HFF-Myc (cell line): ENCODE measurements around the gene STAC.
A peak's percentile ranks its signal among the peaks of the same experiment; 100 is the strongest.

ENCODE experiments used
- DNase-seq: peaks from one replicate; pipeline ENCODE4 v3.0.0-alpha.2; 2011; ENCODE audit warnings: low read depth; ENCODE audit errors: extremely low read depth
- H3K4me3 ChIP-seq: replicated peaks from 2 replicates; pipeline ENCODE4 v1.5.1; 2011; ENCODE audit warnings: low read depth, mild to moderate bottlenecking, control low read depth, low read length
- CTCF ChIP-seq: IDR thresholded peaks from 2 replicates; pipeline ENCODE4 v1.5.1; 2012; ENCODE audit warnings: mild to moderate bottlenecking, low read depth, low read length, control low read depth; ENCODE audit errors: missing control alignments

Gene STAC

DNA sequence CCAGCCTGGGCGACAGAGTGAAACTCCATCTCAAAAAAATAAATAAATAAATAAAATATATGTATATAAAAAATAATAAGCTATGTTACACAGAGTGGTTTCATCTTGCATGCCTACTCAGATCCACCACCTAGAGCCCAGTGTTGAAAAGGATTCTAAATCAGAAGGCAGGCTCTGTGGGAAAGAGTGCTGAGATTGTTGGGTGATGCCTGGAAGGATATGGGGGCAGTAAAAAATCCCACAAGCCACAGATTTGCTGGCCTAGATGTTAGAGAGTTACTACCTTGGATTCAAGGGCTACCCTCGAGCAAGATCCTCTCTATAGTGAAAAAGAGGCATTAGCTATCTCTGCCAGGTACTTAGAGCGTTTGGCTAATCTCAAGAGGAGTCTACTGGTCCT, 144.3 kb downstream of the STAC start:
- H3K4me3 ChIP-seq: no peak overlapping the region
- TF ChIP-seq CTCF: no peak

GRCh38 chr3:36525115-36525801, 145.0 kb downstream of the STAC start:
- DNase-seq: peak; percentile 31
- TF ChIP-seq CTCF: no peak
- no peak overlapping the region for H3K4me3 ChIP-seq

More for the DNA sequence above, 144.3 kb downstream of the STAC start:
- DNase-seq: no peak

DNA sequence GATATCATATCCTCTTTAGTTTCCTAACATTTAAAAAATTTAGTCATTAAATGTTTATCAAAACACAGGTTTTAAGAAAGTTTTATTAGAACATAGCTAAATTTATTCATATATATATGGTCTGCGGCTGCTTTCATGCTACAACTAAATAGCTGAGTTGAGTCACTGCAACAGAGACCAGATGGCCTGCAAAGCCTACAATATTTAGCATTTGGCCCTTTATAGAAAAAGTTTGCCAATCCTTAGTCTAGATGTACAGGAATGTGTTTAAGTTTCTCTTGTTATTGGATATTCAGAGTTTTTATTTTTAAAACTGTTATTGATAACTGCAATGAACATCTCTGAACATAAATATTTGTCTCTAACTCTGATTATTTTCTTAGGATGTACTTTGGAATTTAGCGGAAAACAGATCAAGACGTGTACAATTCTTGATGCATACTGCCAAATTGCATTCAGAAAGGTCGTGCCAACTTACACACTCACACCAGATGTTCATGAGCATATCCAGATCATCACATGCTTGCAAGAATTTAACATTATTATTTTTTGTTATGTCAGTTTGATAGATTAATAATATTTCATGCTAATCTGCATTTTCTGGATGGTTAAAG, 157.9 kb downstream of the STAC start:
- H3K4me3 ChIP-seq: no peak overlapping the region
- no peak for DNase-seq
- TF ChIP-seq CTCF: no peak

GRCh38 chr3:36540888-36541518, 160.7 kb downstream of the STAC start:
- no peak overlapping the region for H3K4me3 ChIP-seq
- no peak for DNase-seq
- TF ChIP-seq CTCF: peak; percentile 92

GRCh38 chr3:36542186-36542585, 161.9 kb downstream of the STAC start:
- no peak for TF ChIP-seq CTCF
- no peak for DNase-seq
- H3K4me3 ChIP-seq: no peak overlapping the region

- no peak for DNase-seq
- H3K4me3 ChIP-seq: no peak overlapping the region
- no peak for TF ChIP-seq CTCF
These were observed 163.1 kb downstream of the STAC start for GRCh38 chr3:36543276-36543997.
